ENCODE data around the gene MAP3K21.

Gene MAP3K21

GRCh38 chr1:233360525-233361102 lies 33.1 kb downstream of the MAP3K21 start:
- no peak for DNase-seq

DNA sequence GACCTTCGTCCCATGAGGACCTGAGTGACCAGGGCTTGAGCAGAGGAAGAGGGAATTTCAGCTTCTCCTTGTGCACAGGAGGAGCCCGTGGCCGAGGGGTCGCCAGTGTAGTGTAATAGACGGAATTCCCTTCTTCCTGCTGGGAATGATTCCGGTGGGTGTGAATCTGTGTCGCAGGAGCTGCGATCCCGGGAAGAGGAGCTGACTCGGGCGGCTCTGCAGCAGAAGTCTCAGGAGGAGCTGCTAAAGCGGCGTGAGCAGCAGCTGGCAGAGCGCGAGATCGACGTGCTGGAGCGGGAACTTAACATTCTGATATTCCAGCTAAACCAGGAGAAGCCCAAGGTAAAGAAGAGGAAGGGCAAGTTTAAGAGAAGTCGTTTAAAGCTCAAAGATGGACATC lies 34.4 kb downstream of the MAP3K21 start:
- no peak for DNase-seq

- DNase-seq, result no peak
Measured at GRCh38 chr1:233362743-233363142, 35.2 kb downstream of the MAP3K21 start.

DNA sequence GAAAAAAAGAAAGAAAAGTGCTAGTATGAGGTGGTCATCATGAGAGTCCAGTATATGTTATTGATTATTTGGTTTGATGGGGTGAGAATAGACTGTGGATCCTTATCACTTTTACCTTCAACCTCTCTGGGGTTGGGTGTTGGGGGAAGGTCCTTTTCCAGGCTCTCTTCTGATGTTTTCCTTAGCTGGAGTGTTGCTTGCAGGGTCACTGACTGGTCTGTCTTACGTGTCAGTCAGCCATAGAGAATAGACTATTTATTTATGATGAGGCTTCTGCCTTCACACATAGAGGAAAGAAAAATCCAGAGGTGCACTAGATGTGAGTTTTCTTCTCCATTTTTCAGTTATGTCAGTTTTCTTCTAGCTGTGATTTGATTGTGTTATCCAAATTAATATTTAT lies 36.5 kb downstream of the MAP3K21 start:
- no peak for DNase-seq

GRCh38 chr1:233364695-233365539 lies 37.4 kb downstream of the MAP3K21 start:
- peak; percentile 10 for DNase-seq

- DNase-seq, result no peak
Measured at GRCh38 chr1:233366575-233366974, 39.1 kb downstream of the MAP3K21 start.

GRCh38 chr1:233367057-233367803 lies 39.7 kb downstream of the MAP3K21 start:
- no peak for DNase-seq

GRCh38 chr1:233368106-233368788 lies 40.7 kb downstream of the MAP3K21 start:
- DNase-seq, result no peak

- DNase-seq, result no peak
Measured at GRCh38 chr1:233368789-233369130, 41.2 kb downstream of the MAP3K21 start.

GRCh38 chr1:233372218-233373120 lies 44.9 kb downstream of the MAP3K21 start:
- no peak for DNase-seq

DNA sequence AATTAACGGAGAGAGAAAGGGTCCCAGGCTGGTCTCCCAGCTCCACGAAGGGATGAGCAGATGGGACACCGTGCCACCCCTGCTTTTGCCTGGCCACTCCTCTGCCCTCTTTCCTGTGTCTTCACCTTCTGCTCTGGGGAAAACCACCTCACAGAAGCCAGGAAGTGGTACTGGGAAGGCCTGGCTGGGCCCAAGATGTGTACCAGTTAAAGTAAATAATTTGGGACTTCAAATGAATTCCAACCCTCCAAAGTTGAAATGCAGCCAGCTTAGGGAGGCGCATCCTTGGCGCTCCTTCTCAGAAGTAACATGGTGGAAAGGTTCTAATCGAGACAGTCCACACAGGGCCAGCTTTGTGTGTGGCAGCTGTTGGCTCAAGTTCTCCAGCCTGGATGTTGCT lies 45.7 kb downstream of the MAP3K21 start:
- no peak for DNase-seq

DNA sequence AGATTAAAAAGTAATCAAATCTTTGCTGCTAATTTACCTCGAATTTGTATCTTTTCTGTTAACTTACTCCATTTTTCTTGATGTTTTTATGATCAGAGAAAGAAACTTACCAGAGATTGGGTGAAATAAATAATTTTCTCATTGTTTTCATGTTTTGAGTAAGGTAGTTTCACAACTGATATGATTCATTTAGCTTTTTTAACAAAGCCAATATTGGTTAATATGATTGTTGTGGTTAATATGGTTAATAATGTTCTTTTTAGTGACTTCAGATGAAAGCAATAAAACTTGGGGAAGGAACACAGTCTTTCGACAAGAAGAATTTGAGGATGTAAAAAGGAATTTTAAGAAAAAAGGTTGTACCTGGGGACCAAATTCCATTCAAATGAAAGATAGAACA lies 48.1 kb downstream of the MAP3K21 start:
- DNase-seq, result no peak

GRCh38 chr1:233376382-233377110 lies 49.0 kb downstream of the MAP3K21 start:
- no peak for DNase-seq

DNA sequence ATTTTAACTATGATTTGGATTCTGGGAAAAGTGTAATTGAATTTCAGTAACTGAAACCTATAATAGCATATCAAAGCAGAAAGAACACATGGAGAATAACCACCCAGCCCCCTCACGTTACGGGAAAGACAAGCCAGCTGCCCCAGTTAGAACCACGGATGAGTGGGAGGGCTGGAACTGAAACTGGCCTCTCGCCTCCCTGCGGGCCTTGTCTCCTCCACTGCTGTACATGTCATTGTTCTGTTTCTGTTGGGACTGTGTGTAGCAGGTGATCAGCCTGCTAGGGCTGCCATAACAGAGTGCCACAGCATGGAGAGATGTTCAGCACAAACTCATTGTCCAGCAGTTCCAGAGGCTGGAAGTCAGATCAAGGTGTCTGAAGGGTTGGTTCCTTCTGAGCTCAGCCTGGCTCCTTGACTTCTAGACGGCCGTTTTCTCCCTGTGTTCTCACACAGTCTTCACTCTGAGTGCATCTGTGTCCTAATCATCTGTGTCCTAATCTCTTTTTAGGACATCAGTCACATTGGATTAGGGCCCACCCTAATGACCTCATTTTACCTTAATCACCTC lies 52.4 kb downstream of the MAP3K21 start:
- no peak for DNase-seq

DNA sequence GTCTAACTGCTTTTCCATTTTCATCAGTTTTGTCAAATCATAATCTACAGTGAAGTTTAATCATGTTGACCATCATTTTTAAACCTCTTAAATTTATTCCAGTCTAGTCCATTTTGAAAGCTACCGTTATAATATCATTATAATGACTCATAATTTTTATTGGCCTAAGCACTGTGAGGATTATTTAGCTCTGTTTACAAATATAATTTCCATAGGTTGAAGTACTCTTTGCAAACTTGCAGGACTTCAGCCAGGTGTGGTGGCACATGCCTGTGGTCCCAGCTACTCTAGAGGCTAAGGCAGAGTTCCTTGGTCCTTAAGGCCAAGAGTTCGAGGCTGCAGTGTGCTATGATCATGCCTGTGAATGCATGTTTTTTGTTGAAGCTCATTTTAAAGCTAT lies 54.3 kb downstream of the MAP3K21 start:
- DNase-seq, result no peak

DNA sequence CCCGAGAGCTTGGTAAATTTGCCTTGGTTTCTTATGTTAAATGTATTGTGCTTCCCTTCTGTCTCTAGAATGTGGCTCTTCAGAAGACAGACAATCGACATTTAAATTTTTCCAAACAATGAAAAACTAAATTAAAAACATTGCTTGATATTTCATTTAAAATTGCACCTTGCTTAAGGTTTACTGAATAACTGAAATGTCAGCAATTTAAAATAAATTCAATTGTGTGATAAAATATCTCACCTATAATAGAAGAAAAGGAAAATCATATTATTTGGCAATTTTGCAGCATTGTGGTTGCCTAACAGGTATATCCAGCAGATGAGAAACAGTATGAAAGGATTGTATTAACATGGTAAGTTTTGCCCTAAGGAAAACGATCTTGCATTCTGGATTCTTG lies 56.5 kb downstream of the MAP3K21 start:
- DNase-seq, result no peak

- DNase-seq, result no peak
Measured at GRCh38 chr1:233386336-233386735, 58.8 kb downstream of the MAP3K21 start.

- DNase-seq, result no peak
Measured at GRCh38 chr1:233387585-233387984, 60.1 kb downstream of the MAP3K21 start.

- DNase-seq, result no peak
Measured at GRCh38 chr1:233389169-233389568, 61.6 kb downstream of the MAP3K21 start.

GRCh38 chr1:233389893-233390292 lies 62.4 kb downstream of the MAP3K21 start:
- DNase-seq, result no peak
